Fibroblast of skin of back (primary cell): ENCODE data around the gene ZG16.

Source experiments
- DNase-seq: peaks from one replicate; pipeline ENCODE4 v3.0.0-alpha.2; 2013

Gene ZG16

DNA sequence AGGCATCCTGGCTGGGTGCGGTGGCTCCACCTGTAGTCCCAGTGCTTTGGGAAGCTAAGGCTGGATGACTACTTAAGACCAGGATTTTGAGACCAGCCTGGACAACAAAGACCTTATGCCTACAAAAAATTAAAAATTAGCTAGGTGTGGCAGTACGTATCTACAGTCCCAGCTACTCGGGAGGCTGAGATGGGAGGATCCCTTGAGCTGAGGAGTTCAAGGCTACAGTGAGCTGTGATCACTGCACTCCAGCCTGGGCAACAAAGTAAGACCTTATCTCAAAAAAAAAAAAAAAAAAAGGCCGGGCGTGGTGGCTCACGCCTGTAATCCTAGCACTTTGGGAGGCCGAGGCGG lies 48.3 kb downstream of the ZG16 start:
- DNase-seq, result no peak

- no peak for DNase-seq
These were observed 52.7 kb downstream of the ZG16 start for GRCh38 chr16:29830774-29831173.

- DNase-seq, result no peak
These were observed 53.4 kb downstream of the ZG16 start for GRCh38 chr16:29831490-29831889.
